Measurements from ENCODE around the gene SNX21.

DNA sequence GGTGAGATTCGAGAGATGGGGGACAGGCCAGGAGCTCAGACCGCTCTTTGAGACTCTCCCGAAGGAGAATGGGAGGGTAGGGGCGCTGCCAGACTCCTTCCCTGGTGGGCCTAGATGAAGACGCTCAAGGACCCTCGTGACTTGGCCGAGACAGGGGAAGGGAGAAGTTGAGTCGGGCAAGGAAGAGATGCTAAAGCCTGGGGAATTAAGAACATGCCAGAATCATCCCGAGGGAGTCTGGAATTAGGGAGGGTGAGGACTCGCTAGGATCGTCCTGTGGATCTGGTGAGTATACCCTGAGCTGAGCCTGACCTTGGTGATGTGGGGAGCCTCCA is 20.6 kb upstream of the SNX21 start:
- TF ChIP-seq, protein P1, sequence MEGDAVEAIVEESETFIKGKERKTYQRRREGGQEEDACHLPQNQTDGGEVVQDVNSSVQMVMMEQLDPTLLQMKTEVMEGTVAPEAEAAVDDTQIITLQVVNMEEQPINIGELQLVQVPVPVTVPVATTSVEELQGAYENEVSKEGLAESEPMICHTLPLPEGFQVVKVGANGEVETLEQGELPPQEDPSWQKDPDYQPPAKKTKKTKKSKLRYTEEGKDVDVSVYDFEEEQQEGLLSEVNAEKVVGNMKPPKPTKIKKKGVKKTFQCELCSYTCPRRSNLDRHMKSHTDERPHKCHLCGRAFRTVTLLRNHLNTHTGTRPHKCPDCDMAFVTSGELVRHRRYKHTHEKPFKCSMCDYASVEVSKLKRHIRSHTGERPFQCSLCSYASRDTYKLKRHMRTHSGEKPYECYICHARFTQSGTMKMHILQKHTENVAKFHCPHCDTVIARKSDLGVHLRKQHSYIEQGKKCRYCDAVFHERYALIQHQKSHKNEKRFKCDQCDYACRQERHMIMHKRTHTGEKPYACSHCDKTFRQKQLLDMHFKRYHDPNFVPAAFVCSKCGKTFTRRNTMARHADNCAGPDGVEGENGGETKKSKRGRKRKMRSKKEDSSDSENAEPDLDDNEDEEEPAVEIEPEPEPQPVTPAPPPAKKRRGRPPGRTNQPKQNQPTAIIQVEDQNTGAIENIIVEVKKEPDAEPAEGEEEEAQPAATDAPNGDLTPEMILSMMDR (IDR thresholded peaks at IDR 0.05; ENCODE audit: extremely low read depth in 1 of 2, insufficient read depth in 1 of 2, low read depth in 1 of 2, low read length in 2 of 2): no peak
- TF ChIP-seq EZH2 (IDR thresholded peaks at IDR 0.05; ENCODE audit: borderline replicate concordance, low read depth, low read length, severe bottlenecking) (no peak), JUN (IDR thresholded peaks at IDR 0.05; ENCODE audit: borderline replicate concordance, insufficient read depth, insufficient read length, low read depth) (no peak)
